ENCODE data around the gene ARNT2. TPM values are rescaled to one million over a fixed set of nuclear protein-coding genes. Genes with fewer than 3 reads are reported as not detected.

The ARNT2 gene
- total RNA-seq, 1 experiment from 2014 or later = not detected

DNA sequence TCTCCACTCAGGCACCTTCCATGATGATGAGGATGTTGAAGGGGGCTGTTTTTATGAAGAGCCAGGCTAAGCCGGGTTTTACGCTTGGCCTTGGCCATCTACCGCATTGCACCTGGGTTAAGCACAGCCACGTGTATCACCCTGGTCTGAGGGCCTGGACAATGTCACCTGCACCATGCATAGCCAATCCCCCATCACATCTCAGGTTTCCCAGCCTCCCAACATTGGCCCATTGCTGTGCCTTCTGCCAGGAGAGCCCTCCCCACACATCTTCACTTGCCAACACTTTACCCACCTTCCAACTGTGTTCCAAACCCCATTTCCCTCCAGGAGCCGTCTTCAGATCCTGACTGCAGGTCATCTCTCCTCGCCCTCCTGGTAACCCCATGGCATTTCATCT, 155.6 kb downstream of the ARNT2 start:
- Histone ChIP-seq H3K9me3 (ENCODE audit: low read length) (no peaks in the 10 kb centered on the region), H3K27ac (ENCODE audit: low read length) (no peak overlapping the region), H4K20me1 (ENCODE audit: insufficient read depth, low read depth, low read length) (no peaks in the 10 kb centered on the region), H3K4me2 (ENCODE audit: low read depth, low read length, poor library complexity, severe bottlenecking) (no peak overlapping the region), H3K4me3 (ENCODE audit: low read length) (no peak overlapping the region), H3K79me2 (ENCODE audit: low read length) (no peaks in the 10 kb centered on the region), H2AFZ (ENCODE audit: low read length) (no peak overlapping the region), H3K27me3 (ENCODE audit: low read length) (no peaks in the 10 kb centered on the region), H3K36me3 (ENCODE audit: insufficient read depth, low read length) (no peaks in the 10 kb centered on the region), H3K4me1 (ENCODE audit: low read length) (no peaks in the 10 kb centered on the region), H3K9ac (ENCODE audit: low read length) (no peak overlapping the region), H3K9me2 (replicated peaks; ENCODE audit: insufficient read depth, low read length) (no peaks in the 10 kb centered on the region)
- DNase-seq = no peak

DNA sequence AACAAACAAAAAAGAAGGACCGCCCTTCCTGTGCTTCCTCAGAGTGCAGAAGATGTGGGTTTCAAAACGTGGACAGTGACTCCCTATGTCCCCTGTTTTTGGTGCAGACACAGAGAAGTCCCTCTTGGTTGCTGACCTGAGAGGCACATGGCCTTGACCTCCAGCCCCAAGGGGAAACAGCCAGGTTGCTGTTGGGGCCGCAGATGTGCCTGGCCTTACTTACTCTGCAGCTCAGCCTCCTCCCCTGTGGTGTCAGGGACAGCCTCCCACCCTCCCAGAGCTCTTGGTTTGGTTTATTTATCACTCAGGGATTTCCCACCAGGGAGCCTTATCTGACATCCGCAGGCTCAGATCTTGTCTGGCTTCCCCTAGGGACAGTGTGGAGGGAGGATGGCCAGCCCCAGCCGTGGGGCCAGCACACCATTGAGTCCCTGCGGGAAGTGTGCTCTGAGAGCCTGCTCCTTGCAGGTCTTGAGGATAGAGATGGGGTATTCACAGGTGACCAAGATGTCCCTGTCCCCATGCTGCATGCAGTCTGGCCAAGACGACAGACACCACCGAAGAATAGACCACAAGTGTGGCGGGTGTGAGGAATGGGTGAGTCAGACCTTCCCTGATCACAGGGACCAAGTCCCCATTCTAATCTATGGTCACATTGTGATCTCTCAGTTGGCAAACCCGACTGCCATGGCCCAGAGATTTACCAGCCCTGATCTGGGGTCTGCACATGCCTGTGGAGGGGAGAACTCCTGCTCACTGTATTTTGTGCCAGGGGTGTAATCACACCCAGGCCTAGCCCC, 156.6 kb downstream of the ARNT2 start:
- H3K36me3 ChIP-seq (ENCODE audit: insufficient read depth, low read length) = no peaks in the 10 kb centered on the region
- H2AFZ ChIP-seq (ENCODE audit: low read length) = no peak overlapping the region
- H3K4me3 ChIP-seq (ENCODE audit: low read length) = no peak overlapping the region
- no peaks in the 10 kb centered on the region for H3K27me3 ChIP-seq (ENCODE audit: low read length)
- no peak overlapping the region for H3K9ac ChIP-seq (ENCODE audit: low read length)
- no peaks in the 10 kb centered on the region for H3K9me3 ChIP-seq (ENCODE audit: low read length)
- H3K79me2 ChIP-seq (ENCODE audit: low read length) = no peaks in the 10 kb centered on the region
- H3K4me1 ChIP-seq (ENCODE audit: low read length) = no peaks in the 10 kb centered on the region
- no peak overlapping the region for H3K4me2 ChIP-seq (ENCODE audit: low read depth, low read length, poor library complexity, severe bottlenecking)
- DNase-seq = no peak
- H3K9me2 ChIP-seq (replicated peaks; ENCODE audit: insufficient read depth, low read length) = no peaks in the 10 kb centered on the region
- H4K20me1 ChIP-seq (ENCODE audit: insufficient read depth, low read depth, low read length) = no peaks in the 10 kb centered on the region
- no peak overlapping the region for H3K27ac ChIP-seq (ENCODE audit: low read length)

DNA sequence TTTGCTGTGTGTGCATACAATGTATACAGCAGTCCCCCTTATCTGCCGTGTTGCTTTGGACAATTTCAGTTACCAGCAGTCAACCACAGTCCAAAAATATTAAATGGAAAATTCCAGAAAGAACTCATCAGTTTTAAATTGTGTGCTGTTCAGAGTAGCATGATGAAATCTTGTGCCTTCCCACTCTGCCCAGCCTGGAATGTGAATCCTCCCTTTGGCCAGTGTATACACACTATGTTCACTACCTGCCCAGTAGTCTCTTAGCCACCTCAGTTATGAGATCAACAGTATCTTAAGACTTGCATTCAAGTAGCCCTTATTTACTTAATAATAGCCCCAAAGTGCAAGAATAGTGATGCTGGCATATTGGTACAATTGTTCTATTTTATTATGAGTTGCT, 157.3 kb downstream of the ARNT2 start:
- Histone ChIP-seq H3K4me2 (ENCODE audit: low read depth, low read length, poor library complexity, severe bottlenecking) (no peak overlapping the region), H3K27ac (ENCODE audit: low read length) (no peak overlapping the region), H3K9me3 (ENCODE audit: low read length) (no peaks in the 10 kb centered on the region), H2AFZ (ENCODE audit: low read length) (no peak overlapping the region), H4K20me1 (ENCODE audit: insufficient read depth, low read depth, low read length) (no peaks in the 10 kb centered on the region), H3K9me2 (replicated peaks; ENCODE audit: insufficient read depth, low read length) (no peaks in the 10 kb centered on the region), H3K4me3 (ENCODE audit: low read length) (no peak overlapping the region), H3K27me3 (ENCODE audit: low read length) (no peaks in the 10 kb centered on the region), H3K79me2 (ENCODE audit: low read length) (no peaks in the 10 kb centered on the region), H3K9ac (ENCODE audit: low read length) (no peak overlapping the region), H3K36me3 (ENCODE audit: insufficient read depth, low read length) (no peaks in the 10 kb centered on the region), H3K4me1 (ENCODE audit: low read length) (no peaks in the 10 kb centered on the region)
- no peak for DNase-seq

DNA sequence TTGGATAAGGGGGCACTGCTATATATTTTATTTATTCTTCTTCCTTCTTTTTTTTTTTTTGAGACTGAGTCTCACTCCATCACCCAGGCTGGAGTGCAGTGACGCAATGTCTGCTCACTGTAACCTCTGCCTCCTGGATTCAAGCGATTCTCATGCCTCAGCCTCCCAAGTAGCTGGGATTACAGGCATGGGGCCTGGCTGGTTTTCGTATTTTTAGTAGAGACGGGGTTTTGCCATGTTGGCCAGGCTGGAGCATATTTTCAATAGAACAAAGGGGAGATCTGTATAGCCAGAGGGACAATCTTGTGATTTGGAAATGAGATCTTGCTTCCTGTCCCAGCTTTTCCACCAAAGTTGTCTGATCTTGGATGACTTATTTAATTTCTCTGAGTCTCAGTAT, 157.9 kb downstream of the ARNT2 start:
- no peaks in the 10 kb centered on the region for H3K9me3 ChIP-seq (ENCODE audit: low read length)
- no peaks in the 10 kb centered on the region for H4K20me1 ChIP-seq (ENCODE audit: insufficient read depth, low read depth, low read length)
- H3K27ac ChIP-seq (ENCODE audit: low read length) = no peak overlapping the region
- no peak overlapping the region for H3K9ac ChIP-seq (ENCODE audit: low read length)
- DNase-seq = no peak
- no peak overlapping the region for H3K4me2 ChIP-seq (ENCODE audit: low read depth, low read length, poor library complexity, severe bottlenecking)
- H3K4me1 ChIP-seq (ENCODE audit: low read length) = no peaks in the 10 kb centered on the region
- no peaks in the 10 kb centered on the region for H3K79me2 ChIP-seq (ENCODE audit: low read length)
- no peaks in the 10 kb centered on the region for H3K36me3 ChIP-seq (ENCODE audit: insufficient read depth, low read length)
- no peaks in the 10 kb centered on the region for H3K9me2 ChIP-seq (replicated peaks; ENCODE audit: insufficient read depth, low read length)
- H3K27me3 ChIP-seq (ENCODE audit: low read length) = no peaks in the 10 kb centered on the region
- no peak overlapping the region for H3K4me3 ChIP-seq (ENCODE audit: low read length)
- H2AFZ ChIP-seq (ENCODE audit: low read length) = no peak overlapping the region

DNA sequence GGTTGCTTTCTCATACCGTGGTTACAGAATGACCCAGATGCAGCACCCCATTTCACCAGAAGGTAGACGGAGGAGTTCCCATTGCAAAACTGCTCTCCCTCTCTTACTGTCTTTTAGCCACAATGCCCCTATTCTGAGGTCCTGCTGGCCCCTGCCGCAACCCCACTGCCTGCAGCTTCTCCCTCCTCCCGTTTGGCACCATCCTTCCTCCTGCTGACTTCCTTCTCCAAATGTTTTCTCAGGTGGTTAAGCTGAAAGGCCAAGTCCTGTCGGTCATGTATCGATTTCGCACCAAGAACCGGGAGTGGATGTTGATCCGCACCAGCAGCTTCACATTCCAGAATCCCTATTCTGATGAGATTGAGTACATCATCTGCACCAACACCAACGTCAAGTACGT, 158.7 kb downstream of the ARNT2 start:
- Histone ChIP-seq H3K9ac (ENCODE audit: low read length) (no peak overlapping the region), H2AFZ (ENCODE audit: low read length) (no peak overlapping the region), H3K27ac (ENCODE audit: low read length) (no peak overlapping the region), H3K9me3 (ENCODE audit: low read length) (no peaks in the 10 kb centered on the region), H3K79me2 (ENCODE audit: low read length) (no peaks in the 10 kb centered on the region), H3K27me3 (ENCODE audit: low read length) (no peaks in the 10 kb centered on the region), H3K36me3 (ENCODE audit: insufficient read depth, low read length) (no peaks in the 10 kb centered on the region), H3K4me3 (ENCODE audit: low read length) (no peak overlapping the region), H3K4me2 (ENCODE audit: low read depth, low read length, poor library complexity, severe bottlenecking) (no peak overlapping the region), H3K9me2 (replicated peaks; ENCODE audit: insufficient read depth, low read length) (no peaks in the 10 kb centered on the region), H3K4me1 (ENCODE audit: low read length) (no peaks in the 10 kb centered on the region), H4K20me1 (ENCODE audit: insufficient read depth, low read depth, low read length) (no peaks in the 10 kb centered on the region)
- no peak for DNase-seq

DNA sequence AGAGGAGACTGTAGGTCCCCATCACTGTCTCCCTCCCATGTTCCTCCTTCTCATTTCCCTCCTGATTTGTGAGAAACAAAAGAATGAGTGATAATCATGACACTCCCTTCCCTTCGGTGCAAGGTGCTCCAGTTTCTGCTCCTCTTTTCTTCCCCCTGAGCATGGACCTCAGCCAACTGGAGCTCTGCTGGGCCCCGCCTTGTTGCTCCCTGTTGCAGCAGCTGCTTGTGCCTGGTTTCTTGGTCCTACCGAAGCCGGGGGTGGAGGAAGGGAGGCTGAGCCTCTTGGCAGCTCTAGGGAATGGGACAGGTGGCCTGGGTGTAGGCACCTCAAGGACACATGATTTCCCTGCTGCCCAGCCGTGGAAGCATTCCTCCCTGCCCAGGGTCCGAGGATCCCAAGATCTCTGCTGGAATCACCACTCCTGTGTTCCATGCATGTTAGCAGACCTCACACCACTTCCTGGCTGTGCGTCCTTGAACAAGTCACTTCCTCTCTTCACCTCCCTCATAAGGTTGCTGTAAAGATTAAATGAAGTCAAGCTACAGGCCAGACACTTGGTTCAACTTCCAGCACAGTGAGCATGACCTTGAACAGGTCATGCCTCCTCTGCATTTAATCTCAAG, 159.3 kb downstream of the ARNT2 start:
- no peak overlapping the region for H3K4me2 ChIP-seq (ENCODE audit: low read depth, low read length, poor library complexity, severe bottlenecking)
- no peaks in the 10 kb centered on the region for H3K9me3 ChIP-seq (ENCODE audit: low read length)
- H4K20me1 ChIP-seq (ENCODE audit: insufficient read depth, low read depth, low read length) = no peaks in the 10 kb centered on the region
- H3K4me1 ChIP-seq (ENCODE audit: low read length) = no peaks in the 10 kb centered on the region
- H3K9ac ChIP-seq (ENCODE audit: low read length) = no peak overlapping the region
- H2AFZ ChIP-seq (ENCODE audit: low read length) = no peak overlapping the region
- no peaks in the 10 kb centered on the region for H3K9me2 ChIP-seq (replicated peaks; ENCODE audit: insufficient read depth, low read length)
- H3K4me3 ChIP-seq (ENCODE audit: low read length) = no peak overlapping the region
- H3K27me3 ChIP-seq (ENCODE audit: low read length) = no peaks in the 10 kb centered on the region
- DNase-seq = no peak
- H3K79me2 ChIP-seq (ENCODE audit: low read length) = no peaks in the 10 kb centered on the region
- no peak overlapping the region for H3K27ac ChIP-seq (ENCODE audit: low read length)
- no peaks in the 10 kb centered on the region for H3K36me3 ChIP-seq (ENCODE audit: insufficient read depth, low read length)

DNA sequence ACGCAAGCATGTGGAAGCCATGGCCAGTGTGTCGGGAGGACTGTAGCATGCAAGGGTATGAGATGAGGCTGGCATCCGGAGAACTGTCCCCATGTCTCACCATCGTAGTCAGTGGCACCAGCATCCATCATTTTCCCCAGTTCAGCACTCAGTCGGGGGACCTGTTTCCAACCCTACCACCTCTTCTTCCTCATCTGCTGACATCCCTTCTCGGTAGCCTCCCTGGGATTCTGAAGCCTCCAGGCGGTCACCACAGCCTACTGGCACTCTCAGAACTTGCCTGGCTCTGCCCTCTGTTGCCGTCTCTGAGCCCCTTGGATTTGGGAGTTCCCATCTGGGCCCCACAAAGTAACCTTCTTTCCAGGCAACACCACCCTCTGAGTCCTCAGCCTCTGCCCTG, 159.9 kb downstream of the ARNT2 start:
- H3K4me1 ChIP-seq (ENCODE audit: low read length) = no peaks in the 10 kb centered on the region
- H3K9me3 ChIP-seq (ENCODE audit: low read length) = no peaks in the 10 kb centered on the region
- H3K4me2 ChIP-seq (ENCODE audit: low read depth, low read length, poor library complexity, severe bottlenecking) = no peak overlapping the region
- no peak overlapping the region for H2AFZ ChIP-seq (ENCODE audit: low read length)
- no peak overlapping the region for H3K4me3 ChIP-seq (ENCODE audit: low read length)
- no peaks in the 10 kb centered on the region for H3K79me2 ChIP-seq (ENCODE audit: low read length)
- no peaks in the 10 kb centered on the region for H4K20me1 ChIP-seq (ENCODE audit: insufficient read depth, low read depth, low read length)
- no peaks in the 10 kb centered on the region for H3K9me2 ChIP-seq (replicated peaks; ENCODE audit: insufficient read depth, low read length)
- no peak for DNase-seq
- H3K27ac ChIP-seq (ENCODE audit: low read length) = no peak overlapping the region
- no peaks in the 10 kb centered on the region for H3K36me3 ChIP-seq (ENCODE audit: insufficient read depth, low read length)
- no peak overlapping the region for H3K9ac ChIP-seq (ENCODE audit: low read length)
- no peaks in the 10 kb centered on the region for H3K27me3 ChIP-seq (ENCODE audit: low read length)

DNA sequence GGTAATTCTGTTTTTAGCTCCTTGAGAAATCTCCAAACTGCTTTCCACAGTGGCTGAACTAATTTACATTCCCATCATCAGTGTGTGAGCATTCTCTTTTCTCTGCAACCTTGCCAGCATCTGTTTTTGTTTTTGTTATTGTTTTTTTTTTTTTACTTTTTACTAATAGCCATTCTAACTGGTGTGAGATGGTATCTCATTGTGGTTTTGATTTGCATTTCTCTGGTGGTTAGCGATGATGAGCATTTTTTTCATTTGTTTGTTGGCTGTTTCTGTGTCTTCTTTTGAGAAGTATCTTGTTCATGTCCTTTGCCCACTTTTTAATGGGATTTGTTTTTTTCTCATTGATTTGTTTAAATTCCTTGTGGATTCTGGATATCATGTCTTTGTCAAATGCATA, 161.2 kb downstream of the ARNT2 start:
- Histone ChIP-seq H3K4me1 (ENCODE audit: low read length) (no peaks in the 10 kb centered on the region), H3K9ac (ENCODE audit: low read length) (no peak overlapping the region), H3K9me3 (ENCODE audit: low read length) (no peaks in the 10 kb centered on the region), H4K20me1 (ENCODE audit: insufficient read depth, low read depth, low read length) (no peaks in the 10 kb centered on the region), H2AFZ (ENCODE audit: low read length) (no peak overlapping the region), H3K4me3 (ENCODE audit: low read length) (no peak overlapping the region), H3K27ac (ENCODE audit: low read length) (no peak overlapping the region), H3K79me2 (ENCODE audit: low read length) (no peaks in the 10 kb centered on the region), H3K9me2 (replicated peaks; ENCODE audit: insufficient read depth, low read length) (no peaks in the 10 kb centered on the region), H3K36me3 (ENCODE audit: insufficient read depth, low read length) (no peaks in the 10 kb centered on the region), H3K27me3 (ENCODE audit: low read length) (no peaks in the 10 kb centered on the region), H3K4me2 (ENCODE audit: low read depth, low read length, poor library complexity, severe bottlenecking) (no peak overlapping the region)
- DNase-seq = no peak

All from Karpas-422 (cell line).